KMS-11 (cell line): Measurements from ENCODE around the gene PLEKHM1.
A peak's percentile ranks its signal among the peaks of the same experiment; 100 is the strongest.
"Not testable (repeated sequence)": the region's sequence is repeated elsewhere in the genome, so short reads cannot be mapped to it uniquely, and the experiment has no call there.

ENCODE experiments used
- H2AFZ ChIP-seq: fragments of 200-600 bp; sonication (generic); 2 replicates; pipeline ENCODE4 v1.6.1; 2016; ENCODE audit warnings: antibody characterized with exemption, mixed run types, low read depth
- H3K27ac ChIP-seq: fragments of 200-600 bp; sonication (generic); 2 replicates; pipeline ENCODE4 v1.6.1; 2016; ENCODE audit warnings: mild to moderate bottlenecking, mixed run types
- H3K27me3 ChIP-seq: fragments of 200-600 bp; sonication (generic); 2 replicates; pipeline ENCODE4 v1.6.1; 2017; ENCODE audit warnings: mild to moderate bottlenecking, low read depth, mixed run types, moderate library complexity; ENCODE audit not compliant: insufficient read depth
- H3K36me3 ChIP-seq: fragments of 200-600 bp; sonication (generic); 2 replicates; pipeline ENCODE4 v1.6.1; 2017; ENCODE audit warnings: mild to moderate bottlenecking, mixed run types; ENCODE audit not compliant: insufficient read depth
- H3K4me1 ChIP-seq: fragments of 200-600 bp; sonication (generic); 2 replicates; pipeline ENCODE4 v1.6.1; 2016; ENCODE audit warnings: mild to moderate bottlenecking, low read depth, mixed run types; ENCODE audit not compliant: poor library complexity, severe bottlenecking
- H3K4me2 ChIP-seq: fragments of 200-600 bp; sonication (generic); 2 replicates; pipeline ENCODE4 v1.7.0; 2016; ENCODE audit warnings: mild to moderate bottlenecking, mixed run types
- H3K4me3 ChIP-seq: fragments of 200-600 bp; sonication (generic); IDR thresholded peaks from 2 replicates; pipeline ENCODE4 v1.6.1; 2017; ENCODE audit warnings: low read depth, low read length, mixed read lengths; ENCODE audit not compliant: insufficient read depth
- H3K79me2 ChIP-seq: fragments of 200-600 bp; sonication (generic); 2 replicates; pipeline ENCODE4 v1.6.1; 2016; ENCODE audit warnings: low read depth, mixed run types; ENCODE audit not compliant: insufficient read depth
- H3K9ac ChIP-seq: fragments of 200-600 bp; sonication (generic); 2 replicates; pipeline ENCODE4 v1.6.1; 2016; ENCODE audit warnings: mild to moderate bottlenecking, mixed run types
- H4K20me1 ChIP-seq: fragments of 200-600 bp; sonication (generic); 2 replicates; pipeline ENCODE4 v1.6.1; 2016; ENCODE audit warnings: mild to moderate bottlenecking, mixed run types; ENCODE audit not compliant: insufficient read depth
- TF ChIP-seq, protein P1 (sequence below): fragments of 200-600 bp; sonication (generic); conservative IDR thresholded peaks from 2 replicates; pipeline ENCODE4 v1.6.1; 2017; ENCODE audit warnings: low read depth, mild to moderate bottlenecking, antibody characterized with exemption, low read length, moderate library complexity, mixed read lengths

The PLEKHM1 gene

DNA sequence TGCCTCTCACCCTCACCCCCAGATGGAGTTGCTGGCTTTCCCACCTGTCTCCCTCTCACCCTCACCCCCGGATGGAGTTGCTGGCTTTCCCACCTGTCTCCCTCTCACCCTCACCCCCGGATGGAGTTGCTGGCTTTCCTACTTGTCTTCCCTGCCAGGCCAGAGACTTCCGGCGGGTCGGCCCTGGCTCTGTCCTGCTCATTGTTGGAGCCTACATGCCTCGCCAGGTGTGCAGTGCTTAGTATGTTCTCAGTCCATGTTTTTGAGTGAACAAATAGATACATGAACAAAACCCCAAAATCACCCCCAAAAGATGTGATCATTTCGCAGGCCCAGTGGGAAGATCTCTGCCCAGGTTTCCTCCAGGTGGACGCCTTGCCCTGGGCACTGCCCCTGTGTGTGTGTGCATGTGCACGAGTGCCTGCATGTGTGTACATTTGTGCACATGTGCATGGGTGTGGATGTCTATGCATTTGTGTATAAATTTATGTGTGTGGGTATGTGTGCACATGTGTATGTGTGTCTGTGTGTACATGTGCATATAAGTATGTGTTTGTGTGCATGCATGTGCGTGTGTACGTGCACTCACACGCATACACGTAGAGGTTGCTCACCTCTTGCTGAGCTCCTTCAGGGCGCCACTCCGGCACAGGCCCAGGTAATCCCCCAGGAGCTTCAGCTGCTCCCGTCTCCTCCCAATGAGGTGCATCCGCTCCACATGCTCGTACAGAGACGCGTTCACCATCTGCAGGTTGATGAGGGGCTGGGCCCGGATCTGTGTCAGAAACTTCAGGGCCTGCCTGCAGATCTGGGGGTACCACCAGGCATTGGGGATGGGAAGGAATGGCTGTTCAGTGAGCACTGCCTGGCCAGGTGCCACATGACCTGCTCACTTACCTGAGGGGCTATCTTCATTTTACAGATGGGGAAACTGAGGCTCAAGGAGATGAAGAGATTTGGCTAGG, 45.4 kb downstream of the PLEKHM1 start:
- H3K27me3 ChIP-seq, H3K36me3 ChIP-seq, H3K9ac ChIP-seq, H3K4me2 ChIP-seq, H4K20me1 ChIP-seq, H3K4me3 ChIP-seq, H3K79me2 ChIP-seq, H3K27ac ChIP-seq, H2AFZ ChIP-seq: not testable (repeated sequence)
- H3K4me1 ChIP-seq = peaks cover 47% of the 10 kb centered on the region

GRCh38 chr17:45444301-45444700, 46.2 kb downstream of the PLEKHM1 start:
- H2AFZ ChIP-seq, H3K27me3 ChIP-seq, H3K27ac ChIP-seq, H3K4me3 ChIP-seq, H3K4me2 ChIP-seq, H4K20me1 ChIP-seq, H3K9ac ChIP-seq, H3K79me2 ChIP-seq, H3K36me3 ChIP-seq: not testable (repeated sequence)
- peaks cover 52% of the 10 kb centered on the region for H3K4me1 ChIP-seq

- H2AFZ ChIP-seq, H3K9ac ChIP-seq, H3K4me2 ChIP-seq, H3K79me2 ChIP-seq, H3K36me3 ChIP-seq, H3K27ac ChIP-seq, H4K20me1 ChIP-seq, H3K27me3 ChIP-seq, H3K4me3 ChIP-seq: not testable (repeated sequence)
- peaks cover 59% of the 10 kb centered on the region for H3K4me1 ChIP-seq
These were observed 46.9 kb downstream of the PLEKHM1 start for GRCh38 chr17:45443371-45444260.

GRCh38 chr17:45441526-45442310, 48.8 kb downstream of the PLEKHM1 start:
- peak overlapping the region; percentile 31; the same call in 1 of the 2 replicates for H3K9ac ChIP-seq
- no peak overlapping the region for H3K4me3 ChIP-seq
- H3K4me2 ChIP-seq = peak overlapping the region; percentile 58
- H3K27ac ChIP-seq = peak overlapping the region; percentile 83
- H3K4me1 ChIP-seq = peaks cover 74% of the 10 kb centered on the region
- no peaks in the 10 kb centered on the region for H3K27me3 ChIP-seq
- H2AFZ ChIP-seq = no peak overlapping the region
- TF ChIP-seq, protein P1, sequence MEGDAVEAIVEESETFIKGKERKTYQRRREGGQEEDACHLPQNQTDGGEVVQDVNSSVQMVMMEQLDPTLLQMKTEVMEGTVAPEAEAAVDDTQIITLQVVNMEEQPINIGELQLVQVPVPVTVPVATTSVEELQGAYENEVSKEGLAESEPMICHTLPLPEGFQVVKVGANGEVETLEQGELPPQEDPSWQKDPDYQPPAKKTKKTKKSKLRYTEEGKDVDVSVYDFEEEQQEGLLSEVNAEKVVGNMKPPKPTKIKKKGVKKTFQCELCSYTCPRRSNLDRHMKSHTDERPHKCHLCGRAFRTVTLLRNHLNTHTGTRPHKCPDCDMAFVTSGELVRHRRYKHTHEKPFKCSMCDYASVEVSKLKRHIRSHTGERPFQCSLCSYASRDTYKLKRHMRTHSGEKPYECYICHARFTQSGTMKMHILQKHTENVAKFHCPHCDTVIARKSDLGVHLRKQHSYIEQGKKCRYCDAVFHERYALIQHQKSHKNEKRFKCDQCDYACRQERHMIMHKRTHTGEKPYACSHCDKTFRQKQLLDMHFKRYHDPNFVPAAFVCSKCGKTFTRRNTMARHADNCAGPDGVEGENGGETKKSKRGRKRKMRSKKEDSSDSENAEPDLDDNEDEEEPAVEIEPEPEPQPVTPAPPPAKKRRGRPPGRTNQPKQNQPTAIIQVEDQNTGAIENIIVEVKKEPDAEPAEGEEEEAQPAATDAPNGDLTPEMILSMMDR = no peak
- no peaks in the 10 kb centered on the region for H4K20me1 ChIP-seq
- no peaks in the 10 kb centered on the region for H3K36me3 ChIP-seq
- no peaks in the 10 kb centered on the region for H3K79me2 ChIP-seq

GRCh38 chr17:45440839-45441515, 49.5 kb downstream of the PLEKHM1 start:
- H3K27ac ChIP-seq = peak overlapping the region; percentile 83
- H4K20me1 ChIP-seq, H3K27me3 ChIP-seq, H3K36me3 ChIP-seq, H3K79me2 ChIP-seq, H2AFZ ChIP-seq, H3K4me3 ChIP-seq: not testable (repeated sequence)
- peaks cover 68% of the 10 kb centered on the region for H3K4me1 ChIP-seq
- peak overlapping the region; percentile 31; the same call in 1 of the 2 replicates for H3K9ac ChIP-seq
- H3K4me2 ChIP-seq = peak overlapping the region; percentile 58
